Trophoblast cell (in vitro differentiated cells and primary cell): ENCODE results near the gene USP31.

ENCODE experiments used
- DNase-seq, 2 donors: peaks; one replicate each; pipeline ENCODE4 v3.0.0-alpha.2; 2016
- H2AFZ ChIP-seq: 2 replicates; pipeline ENCODE4 v1.6.1; 2013; ENCODE audit warnings: low read length, moderate library complexity, mild to moderate bottlenecking; ENCODE audit not compliant: insufficient read depth, poor library complexity
- H2AK5ac ChIP-seq: 2 replicates; pipeline ENCODE4 v1.6.1; 2013; ENCODE audit warnings: mild to moderate bottlenecking, low read length
- H2BK120ac ChIP-seq: 2 replicates; pipeline ENCODE4 v1.6.1; 2013; ENCODE audit warnings: low read length, mild to moderate bottlenecking, moderate library complexity; ENCODE audit not compliant: insufficient read depth, poor library complexity
- H2BK12ac ChIP-seq: 2 replicates; pipeline ENCODE4 v1.6.1; 2013; ENCODE audit warnings: mild to moderate bottlenecking, low read length, moderate library complexity
- H2BK5ac ChIP-seq: 2 replicates; pipeline ENCODE4 v1.6.1; 2013; ENCODE audit warnings: low read length, low read depth, moderate library complexity, mild to moderate bottlenecking; ENCODE audit not compliant: poor library complexity
- H3K14ac ChIP-seq: 2 replicates; pipeline ENCODE4 v1.6.1; 2013; ENCODE audit warnings: mild to moderate bottlenecking, low read length
- H3K18ac ChIP-seq: 2 replicates; pipeline ENCODE4 v1.6.1; 2013; ENCODE audit warnings: mild to moderate bottlenecking, low read length
- H3K23ac ChIP-seq: 2 replicates; pipeline ENCODE4 v1.6.1; 2013; ENCODE audit warnings: low read length
- H3K27ac ChIP-seq: 2 replicates; pipeline ENCODE4 v1.5.1; 2013; ENCODE audit warnings: low read depth, mild to moderate bottlenecking, inconsistent platforms, low read length, moderate library complexity
- H3K27me3 ChIP-seq: 2 replicates; pipeline ENCODE4 v1.6.1; 2013; ENCODE audit warnings: inconsistent platforms, mild to moderate bottlenecking, low read length, moderate library complexity; ENCODE audit not compliant: insufficient read depth
- H3K36me3 ChIP-seq, 2 experiments: 1 replicate in 1 of 2; 2 replicates in 1 of 2; pipeline ENCODE4 v1.6.1; 2013; ENCODE audit warnings: low read length in 2 of 2, mild to moderate bottlenecking in 2 of 2, moderate library complexity in 1 of 2; ENCODE audit not compliant: insufficient read depth in 2 of 2, control insufficient read depth in 1 of 2
- H3K4ac ChIP-seq: 2 replicates; pipeline ENCODE4 v1.6.1; 2013; ENCODE audit warnings: low read depth, mild to moderate bottlenecking, low read length, moderate library complexity
- H3K4me1 ChIP-seq, 2 experiments: 1 replicate in 1 of 2; 2 replicates in 1 of 2; pipeline ENCODE4 v1.6.1; 2013; ENCODE audit warnings: low read length in 2 of 2, mild to moderate bottlenecking in 2 of 2, moderate library complexity in 1 of 2; ENCODE audit not compliant: insufficient read depth in 2 of 2, control insufficient read depth in 1 of 2
- H3K4me2 ChIP-seq: 2 replicates; pipeline ENCODE4 v1.6.1; 2013; ENCODE audit warnings: inconsistent platforms, mild to moderate bottlenecking, low read length, moderate library complexity
- H3K4me3 ChIP-seq: 2 replicates; pipeline ENCODE4 v1.5.1; 2013; ENCODE audit warnings: mild to moderate bottlenecking, low read depth, low read length, inconsistent platforms
- H3K79me1 ChIP-seq: one replicate; pipeline ENCODE4 v1.6.1; 2013; ENCODE audit warnings: low read length
- H3K79me2 ChIP-seq: 2 replicates; pipeline ENCODE4 v1.6.1; 2013; ENCODE audit warnings: low read length, mild to moderate bottlenecking; ENCODE audit not compliant: control insufficient read depth, insufficient read depth, poor library complexity
- H3K9ac ChIP-seq: 2 replicates; pipeline ENCODE4 v1.6.1; 2013; ENCODE audit warnings: mild to moderate bottlenecking, low read length
- H3K9me3 ChIP-seq: 2 replicates; pipeline ENCODE4 v1.6.1; 2013; ENCODE audit warnings: low read depth, mild to moderate bottlenecking, control low read depth, inconsistent platforms, low read length; ENCODE audit not compliant: insufficient read depth
- H4K12ac ChIP-seq: 2 replicates; pipeline ENCODE4 v1.6.1; 2013; ENCODE audit warnings: low read depth, mild to moderate bottlenecking, low read length, moderate library complexity
- H4K8ac ChIP-seq: 2 replicates; pipeline ENCODE4 v1.6.1; 2013; ENCODE audit warnings: low read depth, mild to moderate bottlenecking, low read length, moderate library complexity
- H4K91ac ChIP-seq: one replicate; pipeline ENCODE4 v1.6.1; 2013; ENCODE audit warnings: low read depth, mild to moderate bottlenecking, low read length, moderate library complexity
- WGBS: extraction: QIAGEN DNeasy Blood & Tissue Kit; methylation state at CpG from one replicate; pipeline ENCODE4 v1.1.7; 2013; ENCODE audit warnings: missing lambda C conversion rate; ENCODE audit not compliant: insufficient read length, insufficient coverage; ENCODE audit errors: extremely low coverage; 5-methylcytosine and 5-hydroxymethylcytosine counted together

The USP31 gene

GRCh38 chr16:23080747-23081146 is 68.5 kb downstream of the USP31 start:
- H3K14ac ChIP-seq: no peak overlapping the region
- no peak overlapping the region for H4K8ac ChIP-seq
- no peak overlapping the region for H2AK5ac ChIP-seq
- peak overlapping the region; percentile 28 for H4K91ac ChIP-seq
- H3K27me3 ChIP-seq: no peaks in the 10 kb centered on the region
- no peaks in the 10 kb centered on the region for H3K79me1 ChIP-seq
- H3K79me2 ChIP-seq: no peaks in the 10 kb centered on the region
- H2BK120ac ChIP-seq: no peak overlapping the region
- H3K4me2 ChIP-seq: no peak overlapping the region
- no peak overlapping the region for H3K4me3 ChIP-seq
- no peak overlapping the region for H3K18ac ChIP-seq
- no peak overlapping the region for H4K12ac ChIP-seq
- H3K9me3 ChIP-seq: no peaks in the 10 kb centered on the region
- no peak for DNase-seq
- H2AFZ ChIP-seq: no peak overlapping the region
- H3K4ac ChIP-seq: no peak overlapping the region
- H3K4me1 ChIP-seq: peaks cover 6 to 7% of the 10 kb centered on the region in 2 experiments
- no peak overlapping the region for H3K27ac ChIP-seq
- H3K36me3 ChIP-seq: peaks cover 3 to 4% of the 10 kb centered on the region in 2 experiments
- no peak overlapping the region for H3K23ac ChIP-seq
- H2BK5ac ChIP-seq: no peak overlapping the region
- H3K9ac ChIP-seq: no peak overlapping the region
- no peak overlapping the region for H2BK12ac ChIP-seq
- WGBS: no CpG with 5 or more reads among the region's 3 CpGs

- no CpG with 5 or more reads among the region's 1 CpG for WGBS
These were observed 68.9 kb downstream of the USP31 start for GRCh38 chr16:23080329-23080728.

GRCh38 chr16:23079675-23080301 is 69.5 kb downstream of the USP31 start:
- Histone ChIP-seq H3K27me3 (no peaks in the 10 kb centered on the region), H3K36me3 (peaks cover 3 to 4% of the 10 kb centered on the region in 2 experiments), H3K23ac (no peak overlapping the region), H2AK5ac (no peak overlapping the region), H3K9me3 (no peaks in the 10 kb centered on the region), H3K4me3 (no peak overlapping the region), H3K14ac (no peak overlapping the region), H3K4me1 (peaks cover 6 to 7% of the 10 kb centered on the region in 2 experiments), H2AFZ (no peak overlapping the region), H3K4me2 (no peak overlapping the region), H3K18ac (no peak overlapping the region), H2BK12ac (peak overlapping the region; percentile 25), H4K91ac (no peak overlapping the region), H4K8ac (no peak overlapping the region), H3K79me1 (no peaks in the 10 kb centered on the region), H3K27ac (no peak overlapping the region), H2BK5ac (no peak overlapping the region), H2BK120ac (no peak overlapping the region), H3K4ac (no peak overlapping the region), H3K9ac (no peak overlapping the region), H3K79me2 (no peaks in the 10 kb centered on the region), H4K12ac (no peak overlapping the region)
- WGBS: no CpG with 5 or more reads among the region's 13 CpGs
- peak; percentile 32 to 81 for DNase-seq

More at GRCh38 chr16:23080329-23080728, 68.9 kb downstream of the USP31 start:
- Histone ChIP-seq H3K14ac (no peak overlapping the region), H3K18ac (no peak overlapping the region), H3K79me2 (no peaks in the 10 kb centered on the region), H2AK5ac (no peak overlapping the region), H3K23ac (no peak overlapping the region), H2AFZ (no peak overlapping the region), H4K12ac (no peak overlapping the region), H4K8ac (no peak overlapping the region), H2BK5ac (no peak overlapping the region), H3K4ac (no peak overlapping the region), H3K4me2 (no peak overlapping the region), H3K4me1 (peaks cover 6 to 7% of the 10 kb centered on the region in 2 experiments), H3K27ac (no peak overlapping the region), H3K79me1 (no peaks in the 10 kb centered on the region), H3K4me3 (no peak overlapping the region), H3K9me3 (no peaks in the 10 kb centered on the region), H2BK12ac (no peak overlapping the region), H4K91ac (no peak overlapping the region), H2BK120ac (no peak overlapping the region), H3K27me3 (no peaks in the 10 kb centered on the region), H3K36me3 (peaks cover 3 to 4% of the 10 kb centered on the region in 2 experiments), H3K9ac (no peak overlapping the region)
- peak in 1 of 2 donors; percentile 16 for DNase-seq

GRCh38 chr16:23074423-23074822 is 74.8 kb downstream of the USP31 start:
- Histone ChIP-seq H2BK5ac (no peak overlapping the region), H4K12ac (no peak overlapping the region), H3K36me3 (peaks cover 4 to 6% of the 10 kb centered on the region in 2 experiments), H3K23ac (no peak overlapping the region), H3K27ac (no peak overlapping the region), H4K8ac (no peak overlapping the region), H2BK120ac (no peak overlapping the region), H3K4me2 (no peak overlapping the region), H3K18ac (no peak overlapping the region), H2AK5ac (no peak overlapping the region), H3K4me1 (peaks cover 0 to 2% of the 10 kb centered on the region in 2 experiments), H3K9ac (no peak overlapping the region), H3K4me3 (no peak overlapping the region), H3K4ac (no peak overlapping the region), H4K91ac (no peak overlapping the region), H2BK12ac (no peak overlapping the region), H3K9me3 (no peaks in the 10 kb centered on the region), H3K79me1 (no peaks in the 10 kb centered on the region), H3K14ac (no peak overlapping the region), H3K27me3 (no peaks in the 10 kb centered on the region), H3K79me2 (no peaks in the 10 kb centered on the region), H2AFZ (no peak overlapping the region)
- DNase-seq: no peak
- WGBS: no CpG with 5 or more reads among the region's 3 CpGs
